ENCODE results near the gene COL11A2. TPM values are rescaled to one million over a fixed set of nuclear protein-coding genes. Genes with fewer than 3 reads are reported as not detected.

The COL11A2 gene
- polyA plus RNA-seq, 3 donors = 0.57 TPM; not detected in 2

- H3K27me3 Mint-ChIP-seq (ENCODE audit: low read depth in 3 of 3) = peaks cover 5 to 17% (median 6%) of the 10 kb centered on the region in 3 donors
- H3K36me3 Mint-ChIP-seq = peaks cover 0 to 3% of the 10 kb centered on the region in 2 donors
These were observed 67.3 kb downstream of the COL11A2 start for GRCh38 chr6:33124947-33125346.

DNA sequence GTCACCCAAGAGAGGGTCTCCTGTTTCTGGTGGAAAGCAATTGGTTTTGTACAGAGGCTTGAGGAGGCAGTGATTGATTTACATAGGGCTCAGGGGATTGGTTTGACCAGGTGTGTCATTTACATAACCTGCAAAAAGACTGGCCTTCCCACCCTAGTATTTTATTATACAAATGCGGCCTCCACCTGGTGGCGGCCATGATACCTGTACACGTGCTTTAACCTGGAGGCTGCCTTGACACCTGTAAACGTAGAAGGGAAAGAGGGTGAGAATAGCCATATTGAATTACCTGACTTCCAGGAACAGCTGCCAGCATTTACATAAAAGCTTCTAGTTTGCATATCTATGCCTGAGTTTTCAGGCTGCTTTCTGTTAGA lies 67.8 kb downstream of the COL11A2 start:
- no peak overlapping the region for H3K4me3 Mint-ChIP-seq
- 80% methylated on average over 1 of the region's 4 CpGs for WGBS (ENCODE audit: insufficient coverage)
- Histone ChIP-seq H3K9ac (ENCODE audit: insufficient read depth, low read length, poor library complexity, severe bottlenecking) (no peak overlapping the region), H3K4me1 (ENCODE audit: control insufficient read depth in 1 of 2, insufficient read depth in 2 of 2, low read length in 2 of 2) (no peaks in the 10 kb centered on the region), H2AFZ (ENCODE audit: insufficient read depth, low read depth, low read length, poor library complexity, severe bottlenecking) (no peak overlapping the region), H3K4me2 (replicated peaks; ENCODE audit: extremely low read depth, low read length, poor library complexity, severe bottlenecking) (no peak overlapping the region), H3K9me3 (replicated peaks in 1 of 2; ENCODE audit: control insufficient read depth in 1 of 2, insufficient read depth in 1 of 2, low read length in 2 of 2) (peaks cover 13 to 18% of the 10 kb centered on the region in 2 donors), H4K20me1 (ENCODE audit: insufficient read depth, low read length) (no peaks in the 10 kb centered on the region), H3K27me3 (ENCODE audit: control insufficient read depth in 2 of 2, insufficient read depth in 2 of 2, low read length in 2 of 2) (no peaks in the 10 kb centered on the region), H3K27ac (ENCODE audit: low read depth in 1 of 2, low read length in 2 of 2) (no peak overlapping the region), H3K79me2 (ENCODE audit: insufficient read depth, low read length) (no peaks in the 10 kb centered on the region), H3K4me3 (replicated peaks in 1 of 3; ENCODE audit: low read depth in 2 of 3, low read length in 3 of 3) (no peak overlapping the region), H3K36me3 (replicated peaks in 1 of 2; ENCODE audit: control insufficient read depth in 1 of 2, insufficient read depth in 2 of 2, low read length in 2 of 2) (no peaks in the 10 kb centered on the region)
- H3K27ac Mint-ChIP-seq = no peak overlapping the region
- H3K9me3 Mint-ChIP-seq = peaks cover 10 to 28% (median 18%) of the 10 kb centered on the region in 7 donors
- no peak for DNase-seq
- H3K27me3 Mint-ChIP-seq (ENCODE audit: low read depth in 3 of 3) = peaks cover 5 to 17% (median 6%) of the 10 kb centered on the region in 3 donors
- intact Hi-C loops (cut with micrococcal nuclease) = loop anchor here in 1 of 2 donors (5.0 kb wide), 2 partner anchors 33 to 123 kb away; no protein-coding TSS in a partner anchor
- peaks cover 0 to 3% of the 10 kb centered on the region in 2 donors for H3K36me3 Mint-ChIP-seq
- TF ChIP-seq, protein P1, sequence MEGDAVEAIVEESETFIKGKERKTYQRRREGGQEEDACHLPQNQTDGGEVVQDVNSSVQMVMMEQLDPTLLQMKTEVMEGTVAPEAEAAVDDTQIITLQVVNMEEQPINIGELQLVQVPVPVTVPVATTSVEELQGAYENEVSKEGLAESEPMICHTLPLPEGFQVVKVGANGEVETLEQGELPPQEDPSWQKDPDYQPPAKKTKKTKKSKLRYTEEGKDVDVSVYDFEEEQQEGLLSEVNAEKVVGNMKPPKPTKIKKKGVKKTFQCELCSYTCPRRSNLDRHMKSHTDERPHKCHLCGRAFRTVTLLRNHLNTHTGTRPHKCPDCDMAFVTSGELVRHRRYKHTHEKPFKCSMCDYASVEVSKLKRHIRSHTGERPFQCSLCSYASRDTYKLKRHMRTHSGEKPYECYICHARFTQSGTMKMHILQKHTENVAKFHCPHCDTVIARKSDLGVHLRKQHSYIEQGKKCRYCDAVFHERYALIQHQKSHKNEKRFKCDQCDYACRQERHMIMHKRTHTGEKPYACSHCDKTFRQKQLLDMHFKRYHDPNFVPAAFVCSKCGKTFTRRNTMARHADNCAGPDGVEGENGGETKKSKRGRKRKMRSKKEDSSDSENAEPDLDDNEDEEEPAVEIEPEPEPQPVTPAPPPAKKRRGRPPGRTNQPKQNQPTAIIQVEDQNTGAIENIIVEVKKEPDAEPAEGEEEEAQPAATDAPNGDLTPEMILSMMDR (IDR thresholded peaks at IDR 0.05) = no peak
- H3K4me1 Mint-ChIP-seq = no peaks in the 10 kb centered on the region

More at GRCh38 chr6:33124947-33125346, 67.3 kb downstream of the COL11A2 start:
- no peak overlapping the region for H3K4me3 ChIP-seq (replicated peaks in 1 of 3; ENCODE audit: low read depth in 2 of 3, low read length in 3 of 3)
- no peak overlapping the region for H3K27ac ChIP-seq (ENCODE audit: low read depth in 1 of 2, low read length in 2 of 2)
- H3K9ac ChIP-seq (ENCODE audit: insufficient read depth, low read length, poor library complexity, severe bottlenecking) = no peak overlapping the region
- H3K79me2 ChIP-seq (ENCODE audit: insufficient read depth, low read length) = no peaks in the 10 kb centered on the region
- DNase-seq = no peak
- intact Hi-C loops (cut with micrococcal nuclease) = loop anchor here in 1 of 2 donors (5.0 kb wide), 2 partner anchors 32 to 122 kb away; no protein-coding TSS in a partner anchor
- H3K36me3 ChIP-seq (replicated peaks in 1 of 2; ENCODE audit: control insufficient read depth in 1 of 2, insufficient read depth in 2 of 2, low read length in 2 of 2) = no peaks in the 10 kb centered on the region
- H3K9me3 Mint-ChIP-seq = peaks cover 10 to 28% (median 18%) of the 10 kb centered on the region in 7 donors
- no peaks in the 10 kb centered on the region for H3K27me3 ChIP-seq (ENCODE audit: control insufficient read depth in 2 of 2, insufficient read depth in 2 of 2, low read length in 2 of 2)
- WGBS (ENCODE audit: insufficient coverage) = no CpG with 5 or more reads among the region's 4 CpGs
- H2AFZ ChIP-seq (ENCODE audit: insufficient read depth, low read depth, low read length, poor library complexity, severe bottlenecking) = no peak overlapping the region
- no peaks in the 10 kb centered on the region for H3K4me1 Mint-ChIP-seq
- H3K4me2 ChIP-seq (replicated peaks; ENCODE audit: extremely low read depth, low read length, poor library complexity, severe bottlenecking) = no peak overlapping the region
- H4K20me1 ChIP-seq (ENCODE audit: insufficient read depth, low read length) = no peaks in the 10 kb centered on the region
- H3K4me1 ChIP-seq (ENCODE audit: control insufficient read depth in 1 of 2, insufficient read depth in 2 of 2, low read length in 2 of 2) = no peaks in the 10 kb centered on the region
- no peak overlapping the region for H3K27ac Mint-ChIP-seq
- H3K9me3 ChIP-seq (replicated peaks in 1 of 2; ENCODE audit: control insufficient read depth in 1 of 2, insufficient read depth in 1 of 2, low read length in 2 of 2) = peaks cover 13 to 18% of the 10 kb centered on the region in 2 donors
- no peak overlapping the region for H3K4me3 Mint-ChIP-seq
- TF ChIP-seq, protein P1 (IDR thresholded peaks at IDR 0.05) = no peak
